Measurements from ENCODE around the gene RABEPK. TPM values are rescaled to one million over a fixed set of nuclear protein-coding genes. Genes with fewer than 3 reads are reported as not detected.
"Not testable (repeated sequence)": the region's sequence is repeated elsewhere in the genome, so short reads cannot be mapped to it uniquely, and the experiment has no call there.

The RABEPK gene
- total RNA-seq, 4 donors from 2014 or later: 8.7 to 15.0 (median 13.4) TPM

- no peak overlapping the region for H3K4me3 ChIP-seq
- H3K27me3 ChIP-seq: no peaks in the 10 kb centered on the region
- no peaks in the 10 kb centered on the region for H3K4me1 ChIP-seq
- no peaks in the 10 kb centered on the region for H3K9me3 ChIP-seq
- ATAC-seq (no peak), DNase-seq (no peak)
- intact Hi-C loops (cut with DNase I; ENCODE audit: low total_unique reads) (no loop called here), in situ Hi-C loops (cut with MboI; ENCODE audit: low sequenced_read_pairs in 4 of 4) (no loop called here)
- peaks cover 0 to 40% of the 10 kb centered on the region in 2 donors for H3K36me3 ChIP-seq
- TF ChIP-seq CTCF (IDR thresholded peaks at IDR 0.05 in 4 of 5, conservative IDR thresholded peaks at IDR 0.05 in 1 of 5): no peak
- TF ChIP-seq POLR2A (IDR thresholded peaks at IDR 0.05): no peak
- no peak overlapping the region for H3K27ac ChIP-seq
Observed at GRCh38 chr9:125227761-125228160, 27.4 kb downstream of the RABEPK start.

GRCh38 chr9:125233678-125234077 lies 33.3 kb downstream of the RABEPK start:
- peaks cover 37 to 41% of the 10 kb centered on the region in 2 donors for H3K4me1 ChIP-seq
- intact Hi-C loops (cut with DNase I; ENCODE audit: low total_unique reads) (no loop called here), in situ Hi-C loops (cut with MboI; ENCODE audit: low sequenced_read_pairs in 4 of 4) (no loop called here)
- H3K27ac ChIP-seq: peak overlapping the region in 1 of 4 donors; percentile 27
- DNase-seq (no peak), ATAC-seq (no peak)
- TF ChIP-seq CTCF (IDR thresholded peaks at IDR 0.05 in 4 of 5, conservative IDR thresholded peaks at IDR 0.05 in 1 of 5) (no peak), POLR2A (IDR thresholded peaks at IDR 0.05) (no peak)
- H3K9me3 ChIP-seq: no peaks in the 10 kb centered on the region
- H3K4me3 ChIP-seq: no peak overlapping the region
- H3K27me3 ChIP-seq: no peaks in the 10 kb centered on the region
- peaks cover 5 to 66% of the 10 kb centered on the region in 2 donors for H3K36me3 ChIP-seq

GRCh38 chr9:125234099-125234498 lies 33.8 kb downstream of the RABEPK start:
- ATAC-seq; H3K27me3 ChIP-seq; intact Hi-C loops (cut with DNase I; ENCODE audit: low total_unique reads); DNase-seq; H3K9me3 ChIP-seq; in situ Hi-C loops (cut with MboI; ENCODE audit: low sequenced_read_pairs in 4 of 4); H3K4me3 ChIP-seq: not testable (repeated sequence)
- H3K36me3 ChIP-seq: peaks cover 5 to 66% of the 10 kb centered on the region in 2 donors
- H3K27ac ChIP-seq: peak overlapping the region in 1 of 4 donors; percentile 27
- H3K4me1 ChIP-seq: peaks cover 41 to 45% of the 10 kb centered on the region in 2 donors

GRCh38 chr9:125235804-125236519 lies 35.6 kb downstream of the RABEPK start:
- H3K36me3 ChIP-seq: peaks cover 5 to 68% of the 10 kb centered on the region in 2 donors
- TF ChIP-seq CTCF (IDR thresholded peaks at IDR 0.05 in 4 of 5, conservative IDR thresholded peaks at IDR 0.05 in 1 of 5): no peak
- TF ChIP-seq POLR2A (IDR thresholded peaks at IDR 0.05): no peak
- ATAC-seq (no peak), DNase-seq (no peak)
- H3K27ac ChIP-seq: peak overlapping the region in 3 of 4 donors; percentile 0 to 46 (median 30)
- H3K9me3 ChIP-seq: no peaks in the 10 kb centered on the region
- H3K4me3 ChIP-seq: peak overlapping the region in 1 of 4 donors; percentile 17
- no peaks in the 10 kb centered on the region for H3K27me3 ChIP-seq
- intact Hi-C loops (cut with DNase I; ENCODE audit: low total_unique reads): no loop called here
- H3K4me1 ChIP-seq: peaks cover 52 to 57% of the 10 kb centered on the region in 2 donors
- in situ Hi-C loops (cut with MboI; ENCODE audit: low sequenced_read_pairs in 4 of 4): no loop called here

GRCh38 chr9:125236520-125237159 lies 36.3 kb downstream of the RABEPK start:
- H3K4me3 ChIP-seq: peak overlapping the region in 1 of 4 donors; percentile 17
- H3K9me3 ChIP-seq; ATAC-seq; H3K27me3 ChIP-seq; intact Hi-C loops (cut with DNase I; ENCODE audit: low total_unique reads); in situ Hi-C loops (cut with MboI; ENCODE audit: low sequenced_read_pairs in 4 of 4); DNase-seq: not testable (repeated sequence)
- H3K27ac ChIP-seq: peak overlapping the region; percentile 7 to 46 (median 24)
- H3K4me1 ChIP-seq: peaks cover 52 to 57% of the 10 kb centered on the region in 2 donors
- peaks cover 5 to 62% of the 10 kb centered on the region in 2 donors for H3K36me3 ChIP-seq

All from gastrocnemius medialis (tissue), 4 donors.